Bronchial epithelial cell (primary cell): Measurements from ENCODE around the gene PDE4B. TPM values are rescaled to one million over a fixed set of nuclear protein-coding genes. Genes with fewer than 3 reads are reported as not detected.
"Not testable (repeated sequence)": the region's sequence is repeated elsewhere in the genome, so short reads cannot be mapped to it uniquely, and the experiment has no call there.

ENCODE experiments used
- DNase-seq: peaks from one replicate; pipeline ENCODE4 v3.0.0-alpha.2; 2010; ENCODE audit warnings: low read depth
- FAIRE-seq: peaks from 2 replicates; lab custom pipeline; 2011; peaks lifted over from hg19 to GRCh38; lab: Jason Lieb, UNC
- H3K27me3 ChIP-seq: 2 replicates; pipeline ENCODE4 v1.5.1; 2011; ENCODE audit warnings: low read length; ENCODE audit not compliant: control insufficient read depth, insufficient read depth
- H3K36me3 ChIP-seq: 2 replicates; pipeline ENCODE4 v1.5.1; 2011; ENCODE audit warnings: low read length; ENCODE audit not compliant: control insufficient read depth, insufficient read depth
- H3K4me3 ChIP-seq: 2 replicates; pipeline ENCODE4 v1.5.1; 2011; ENCODE audit warnings: mild to moderate bottlenecking, low read depth, low read length, control low read depth
- CTCF ChIP-seq: IDR thresholded peaks from 2 replicates; pipeline ENCODE4 v1.5.1; 2011; ENCODE audit warnings: mild to moderate bottlenecking, moderate library complexity, low read length, control low read depth, inconsistent platforms; ENCODE audit not compliant: insufficient read depth, severe bottlenecking
- total RNA-seq: library from RNA; depleted of rRNA; stranded (reverse); fragments of >200 nt; gene quantifications from 2 replicates; pipeline ENCODE4 v1.2.1, GENCODE V29; 2014

The PDE4B gene
- total RNA-seq, 1 donor from 2014 or later = 0.26 TPM

- DNase-seq (no peak), FAIRE-seq (no peak)
- Histone ChIP-seq H3K4me3 (no peak overlapping the region), H3K27me3 (no peaks in the 10 kb centered on the region), H3K36me3 (no peaks in the 10 kb centered on the region)
- TF ChIP-seq CTCF = no peak
Measured at GRCh38 chr1:66403007-66403731, 610.5 kb downstream of the PDE4B start.

GRCh38 chr1:66405061-66405460 is 612.4 kb downstream of the PDE4B start:
- Histone ChIP-seq H3K4me3 (no peak overlapping the region), H3K36me3 (no peaks in the 10 kb centered on the region), H3K27me3 (no peaks in the 10 kb centered on the region)
- no peak for DNase-seq
- no peak for FAIRE-seq
- TF ChIP-seq CTCF = no peak

- H3K36me3 ChIP-seq, H3K4me3 ChIP-seq, FAIRE-seq, H3K27me3 ChIP-seq, DNase-seq: not testable (repeated sequence)
Measured at GRCh38 chr1:66411449-66411848, 618.8 kb downstream of the PDE4B start.

GRCh38 chr1:66412704-66413103 is 620.0 kb downstream of the PDE4B start:
- no peak for TF ChIP-seq CTCF
- no peak for DNase-seq

GRCh38 chr1:66413136-66413837 is 620.6 kb downstream of the PDE4B start:
- FAIRE-seq (no peak), DNase-seq (no peak)
- no peak for TF ChIP-seq CTCF
- Histone ChIP-seq H3K4me3 (no peak overlapping the region), H3K27me3 (no peaks in the 10 kb centered on the region), H3K36me3 (no peaks in the 10 kb centered on the region)

More at GRCh38 chr1:66412704-66413103, 620.0 kb downstream of the PDE4B start:
- Histone ChIP-seq H3K36me3 (no peaks in the 10 kb centered on the region), H3K4me3 (no peak overlapping the region), H3K27me3 (no peaks in the 10 kb centered on the region)
- FAIRE-seq = no peak

- H3K36me3 ChIP-seq = no peaks in the 10 kb centered on the region
- DNase-seq (no peak), FAIRE-seq (no peak)
- TF ChIP-seq CTCF = no peak
- H3K27me3 ChIP-seq = no peaks in the 10 kb centered on the region
- H3K4me3 ChIP-seq = no peak overlapping the region
Measured at GRCh38 chr1:66413838-66414175, 621.1 kb downstream of the PDE4B start.
